Mucosa of descending colon (tissue), 3 donors: ENCODE measurements around the gene NAT8L. TPM values are rescaled to one million over a fixed set of nuclear protein-coding genes. Genes with fewer than 3 reads are reported as not detected.

Experiments used
- total RNA-seq, 3 donors: library from RNA; stranded (reverse); fragmentation: NEBNext Ultra II Directional in 2 of 3; extraction: Animal tissue kit (Norgen Biotek cat#: 25700) in 2 of 3; gene quantifications; one replicate each; pipeline versions ENCODE4 v1.2.1 to v1.2.4, GENCODE V29; 2021 to 2023
- donor health status: DM: no; HTN: no; CAD: no; lungs with moderate emphysema.
- donor health status: DM: no; HTN: no; CAD: no.
- donor health status: DM: no; HTN: yes; CAD: no.

The NAT8L gene
- total RNA-seq, 3 donors from 2014 or later, result 0.24 to 0.66 (median 0.26) TPM

Other genes with a start within 250 kb of the NAT8L start
- 100 to 1,000 TPM in 2 of 3 donors, 10 to 100 TPM in 1; 85.5 to 160 (median 133) TPM for gene LETM1, start 203.2 kb upstream of the NAT8L start, total RNA-seq
- 100 to 1,000 TPM in 1 of 3 donors, 10 to 100 TPM in 2; 82.8 to 114 (median 83.3) TPM for gene NSD2, start 187.9 kb upstream of the NAT8L start, total RNA-seq
- gene NELFA, start 50.4 kb upstream of the NAT8L start, total RNA-seq, result 10 to 100 TPM; 31.1 to 34.2 (median 31.5) TPM
- gene HAUS3, start 182.8 kb downstream of the NAT8L start, total RNA-seq, result 10 to 100 TPM in 2 of 3 donors, 1 to 10 TPM in 1; 9.9 to 13.7 (median 11.4) TPM
- 1 to 10 TPM; 1.4 to 4.6 (median 1.4) TPM for gene POLN, start 182.8 kb downstream of the NAT8L start, total RNA-seq
- gene MXD4, start 202.8 kb downstream of the NAT8L start, total RNA-seq, result 10 to 100 TPM; 46.6 to 59.6 (median 52.6) TPM